Neuronal stem cell (in vitro differentiated cells): ENCODE measurements around the gene EGLN1.

Experiments used
- DNase-seq: peaks from one replicate; pipeline ENCODE4 v3.0.0-alpha.2; 2013; ENCODE audit warnings: low spot score
- H2AFZ ChIP-seq: one replicate; pipeline ENCODE4 v1.6.1; 2013; ENCODE audit warnings: mild to moderate bottlenecking, low read length, inconsistent platforms
- H2AK5ac ChIP-seq: 2 replicates; pipeline ENCODE4 v1.6.1; 2013; ENCODE audit warnings: low read depth, mild to moderate bottlenecking, inconsistent platforms, low read length, moderate library complexity, mixed read lengths
- H2BK120ac ChIP-seq: 2 replicates; pipeline ENCODE4 v1.6.1; 2013; ENCODE audit warnings: low read depth, mild to moderate bottlenecking, inconsistent platforms, low read length, moderate library complexity, mixed read lengths
- H2BK12ac ChIP-seq: one replicate; pipeline ENCODE4 v1.6.1; 2013; ENCODE audit warnings: low read length, inconsistent platforms
- H2BK15ac ChIP-seq: 2 replicates; pipeline ENCODE4 v1.6.1; 2013; ENCODE audit warnings: mild to moderate bottlenecking, low read length, inconsistent platforms, mixed read lengths
- H2BK5ac ChIP-seq: one replicate; pipeline ENCODE4 v1.6.1; 2013; ENCODE audit warnings: inconsistent platforms, mild to moderate bottlenecking, low read length, moderate library complexity
- H3K14ac ChIP-seq: one replicate; pipeline ENCODE4 v1.6.1; 2013; ENCODE audit warnings: low read length, inconsistent platforms
- H3K18ac ChIP-seq: 2 replicates; pipeline ENCODE4 v1.6.1; 2013; ENCODE audit warnings: low read length, inconsistent platforms
- H3K23ac ChIP-seq: 2 replicates; pipeline ENCODE4 v1.6.1; 2013; ENCODE audit warnings: low read depth, mild to moderate bottlenecking, mixed read lengths, low read length, inconsistent platforms; ENCODE audit not compliant: poor library complexity
- H3K27ac ChIP-seq: replicated peaks from 3 replicates; pipeline ENCODE4 v1.5.1; 2013; ENCODE audit warnings: low read length, inconsistent platforms
- H3K27me3 ChIP-seq, 3 experiments: 2 replicates each; pipeline ENCODE4 v1.6.1; 2013; ENCODE audit warnings: low read length in 3 of 3, mild to moderate bottlenecking in 2 of 3, inconsistent platforms in 1 of 3, low read depth in 1 of 3, mixed read lengths in 1 of 3, moderate library complexity in 1 of 3; ENCODE audit not compliant: control insufficient read depth in 3 of 3, insufficient read depth in 3 of 3
- H3K36me3 ChIP-seq, 2 donors: replicated peaks in 1 of 2; 2 replicates each; pipeline ENCODE4 v1.6.1; 2013; ENCODE audit warnings: low read length in 2 of 2; ENCODE audit not compliant: control insufficient read depth in 2 of 2, insufficient read depth in 2 of 2
- H3K4ac ChIP-seq: 2 replicates; pipeline ENCODE4 v1.6.1; 2013; ENCODE audit warnings: inconsistent platforms, mild to moderate bottlenecking, low read length, moderate library complexity
- H3K4me1 ChIP-seq, 2 donors: 1 replicate in 1 of 2; 2 replicates in 1 of 2; pipeline ENCODE4 v1.6.1; 2013; ENCODE audit warnings: low read length in 2 of 2, low read depth in 1 of 2; ENCODE audit not compliant: control insufficient read depth in 2 of 2, insufficient read depth in 1 of 2
- H3K4me2 ChIP-seq: one replicate; pipeline ENCODE4 v1.6.1; 2013; ENCODE audit warnings: mild to moderate bottlenecking, low read length, inconsistent platforms; ENCODE audit not compliant: insufficient read depth, poor library complexity, severe bottlenecking
- H3K4me3 ChIP-seq, 2 donors: 2 replicates each; pipeline ENCODE4 v1.5.1; 2013; ENCODE audit warnings: low read length in 2 of 2, mild to moderate bottlenecking in 2 of 2, inconsistent platforms in 1 of 2, moderate library complexity in 1 of 2
- H3K79me1 ChIP-seq: one replicate; pipeline ENCODE4 v1.6.1; 2013; ENCODE audit warnings: low read depth, mild to moderate bottlenecking, inconsistent platforms, low read length, moderate library complexity
- H3K9ac ChIP-seq: one replicate; pipeline ENCODE4 v1.6.1; 2013; ENCODE audit warnings: mild to moderate bottlenecking, low read depth, low read length, inconsistent platforms; ENCODE audit not compliant: poor library complexity
- H3K9me3 ChIP-seq, 2 donors: replicated peaks in 1 of 2; 2 replicates each; pipeline versions ENCODE3 to v1.6.1; 2013; ENCODE audit warnings: low read length in 2 of 2, mild to moderate bottlenecking in 2 of 2, inconsistent platforms in 1 of 2, low read depth in 1 of 2, mixed read lengths in 1 of 2, moderate library complexity in 1 of 2; ENCODE audit not compliant: control insufficient read depth in 2 of 2, insufficient read depth in 1 of 2
- H4K8ac ChIP-seq: one replicate; pipeline ENCODE4 v1.6.1; 2013; ENCODE audit warnings: low read depth, mild to moderate bottlenecking, inconsistent platforms, low read length, moderate library complexity
- H4K91ac ChIP-seq: one replicate; pipeline ENCODE4 v1.6.1; 2013; ENCODE audit warnings: low read length, low read depth, mild to moderate bottlenecking, inconsistent platforms; ENCODE audit not compliant: poor library complexity
- WGBS, 2 donors: extraction: QIAGEN DNeasy Blood & Tissue Kit; methylation state at CpG; one replicate each; pipeline ENCODE4 v1.1.7; 2013; ENCODE audit warnings: missing lambda C conversion rate in 2 of 2, mixed read lengths in 1 of 2; ENCODE audit not compliant: insufficient read length in 2 of 2, insufficient replicate concordance in 1 of 2; ENCODE audit errors: extremely low coverage in 2 of 2; 5-methylcytosine and 5-hydroxymethylcytosine counted together

The EGLN1 gene

DNA sequence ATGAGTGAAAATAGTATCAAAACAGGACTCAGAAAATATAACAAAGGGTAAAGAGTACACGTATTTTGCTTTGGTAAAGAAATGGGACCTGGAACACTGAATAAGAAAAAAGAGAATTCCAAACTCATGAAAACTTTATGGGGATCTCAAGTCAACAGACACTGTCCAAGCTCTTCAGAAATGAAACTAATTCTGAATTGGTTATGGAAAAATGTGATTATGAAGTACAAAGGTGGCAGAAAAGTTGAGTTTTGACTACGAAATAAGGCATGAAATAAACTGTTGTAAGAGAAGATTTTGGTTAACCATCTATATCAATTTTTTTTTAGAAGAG lies 8.4 kb downstream of the EGLN1 start:
- Histone ChIP-seq H3K4me1 (peaks cover 0 to 5% of the 10 kb centered on the region in 2 donors), H3K27ac (no peak overlapping the region), H3K14ac (no peak overlapping the region), H3K18ac (no peak overlapping the region), H3K4me3 (no peak overlapping the region), H2BK15ac (no peak overlapping the region), H3K36me3 (peaks cover 0 to 24% of the 10 kb centered on the region in 2 donors), H3K9ac (no peak overlapping the region), H4K91ac (no peak overlapping the region), H3K9me3 (no peaks in the 10 kb centered on the region), H2AFZ (no peak overlapping the region), H2BK5ac (no peak overlapping the region), H2BK12ac (no peak overlapping the region), H3K23ac (no peak overlapping the region), H3K4ac (no peak overlapping the region), H3K79me1 (no peaks in the 10 kb centered on the region), H4K8ac (no peak overlapping the region), H2BK120ac (no peak overlapping the region), H3K4me2 (no peak overlapping the region), H3K27me3 (peaks cover 0 to 2% (median 0%) of the 10 kb centered on the region in 3 experiments), H2AK5ac (no peak overlapping the region)
- DNase-seq: no peak
- WGBS, 2 donors: 100% methylated on average over 1 of the region's 2 CpGs; no CpG with 5 or more reads in 1 of the 2 donors

DNA sequence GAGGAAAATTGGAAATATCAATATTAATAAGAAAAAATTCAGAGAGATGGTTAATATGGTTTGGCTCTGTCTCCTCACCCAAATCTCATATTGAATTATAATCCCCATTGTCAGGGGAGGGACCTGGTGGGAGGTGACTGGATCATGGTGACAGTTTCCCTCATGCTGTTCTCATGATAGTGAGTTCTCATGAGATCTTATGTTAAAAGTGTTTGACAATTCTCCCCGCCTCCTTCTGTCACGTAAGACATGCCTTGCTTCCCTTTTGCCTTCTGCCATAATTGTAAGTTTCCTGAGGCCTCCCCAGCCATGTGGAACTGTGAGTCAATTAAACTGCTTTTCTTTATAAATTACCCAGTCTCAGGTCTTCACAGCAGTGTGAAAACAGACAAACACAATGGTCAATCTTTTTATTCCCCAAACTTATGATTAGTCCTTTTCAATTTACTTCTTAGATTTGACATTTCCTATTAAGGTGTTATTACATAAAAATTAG lies 11.0 kb downstream of the EGLN1 start:
- Histone ChIP-seq H4K91ac (no peak overlapping the region), H2AK5ac (no peak overlapping the region), H2BK15ac (no peak overlapping the region), H3K27me3 (no peaks in the 10 kb centered on the region), H3K4ac (no peak overlapping the region), H3K4me3 (no peak overlapping the region), H2BK5ac (no peak overlapping the region), H3K36me3 (peaks cover 0 to 17% of the 10 kb centered on the region in 2 donors), H3K14ac (no peak overlapping the region), H3K4me1 (no peaks in the 10 kb centered on the region), H3K79me1 (no peaks in the 10 kb centered on the region), H3K27ac (no peak overlapping the region), H2AFZ (no peak overlapping the region), H3K9me3 (no peaks in the 10 kb centered on the region), H2BK12ac (no peak overlapping the region), H4K8ac (no peak overlapping the region), H3K4me2 (no peak overlapping the region), H3K18ac (no peak overlapping the region), H3K9ac (no peak overlapping the region), H3K23ac (no peak overlapping the region), H2BK120ac (no peak overlapping the region)
- no CpG with 5 or more reads among the region's 2 CpGs for WGBS, 2 donors
- DNase-seq: no peak

DNA sequence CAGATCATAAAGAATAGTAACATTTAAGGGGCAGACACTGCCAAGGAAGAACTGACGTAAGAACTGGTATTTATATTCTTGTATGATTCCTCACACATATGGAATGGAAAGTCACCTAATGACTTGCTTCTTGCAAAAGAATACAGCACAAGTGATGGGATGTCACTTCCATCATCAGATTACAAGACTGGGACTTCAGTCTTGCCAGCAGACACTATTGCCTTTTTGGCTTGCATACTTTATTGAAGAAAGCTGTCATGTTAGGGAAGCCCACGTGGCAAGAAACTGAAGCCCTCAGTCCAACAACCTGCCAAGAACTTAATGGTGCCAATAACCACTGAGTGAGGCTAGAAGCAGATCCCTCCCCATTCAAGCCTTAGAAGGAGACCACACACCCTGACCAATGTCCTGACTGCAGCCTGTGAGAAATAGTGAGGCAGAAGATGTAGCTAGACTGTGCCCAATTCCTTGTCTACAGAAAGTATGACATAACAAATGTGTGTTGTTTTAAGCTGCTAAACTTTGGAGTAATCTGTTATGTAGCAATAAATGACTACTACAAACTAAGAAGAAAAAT lies 12.0 kb downstream of the EGLN1 start:
- no peak overlapping the region for H3K14ac ChIP-seq
- no peak overlapping the region for H3K4me2 ChIP-seq
- no peaks in the 10 kb centered on the region for H3K79me1 ChIP-seq
- H3K9ac ChIP-seq: no peak overlapping the region
- no peaks in the 10 kb centered on the region for H3K9me3 ChIP-seq
- peaks cover 0 to 17% of the 10 kb centered on the region in 2 donors for H3K36me3 ChIP-seq
- no peak overlapping the region for H2AK5ac ChIP-seq
- no peaks in the 10 kb centered on the region for H3K27me3 ChIP-seq
- no peak overlapping the region for H2BK15ac ChIP-seq
- H2AFZ ChIP-seq: no peak overlapping the region
- no peak overlapping the region for H4K91ac ChIP-seq
- H2BK12ac ChIP-seq: no peak overlapping the region
- no peak overlapping the region for H4K8ac ChIP-seq
- H3K4me1 ChIP-seq: no peaks in the 10 kb centered on the region
- H3K4ac ChIP-seq: no peak overlapping the region
- H2BK5ac ChIP-seq: no peak overlapping the region
- no peak overlapping the region for H3K23ac ChIP-seq
- no peak overlapping the region for H3K27ac ChIP-seq
- no peak for DNase-seq
- WGBS, 2 donors: no CpG with 5 or more reads among the region's 2 CpGs
- H2BK120ac ChIP-seq: no peak overlapping the region
- no peak overlapping the region for H3K4me3 ChIP-seq
- H3K18ac ChIP-seq: no peak overlapping the region

DNA sequence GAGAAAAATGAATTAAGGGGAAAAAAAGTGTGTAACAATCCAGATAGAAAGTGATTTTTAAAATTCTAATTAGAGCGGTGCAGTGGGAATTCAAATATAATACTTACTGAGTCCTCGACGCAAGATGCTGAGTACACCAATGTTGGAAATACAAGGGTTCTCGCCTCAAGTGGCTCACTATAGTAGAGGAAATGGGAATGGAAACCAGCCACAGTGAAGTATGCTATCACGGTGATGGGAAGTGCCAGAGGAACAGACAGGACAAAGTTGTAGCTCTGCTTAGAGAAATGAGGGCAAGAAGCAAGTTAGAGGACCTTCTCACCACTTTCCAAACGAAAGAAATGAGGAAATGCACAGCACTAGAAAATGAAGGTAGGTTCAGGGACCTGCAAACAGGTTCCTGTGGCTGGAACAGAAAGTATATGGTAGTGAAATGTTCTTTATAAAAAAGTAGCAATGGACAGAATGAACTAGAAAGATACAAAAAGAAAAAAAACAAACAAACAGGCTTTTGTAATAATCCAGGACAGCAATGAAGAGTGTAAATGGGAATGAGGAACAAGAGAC lies 13.5 kb downstream of the EGLN1 start:
- H4K91ac ChIP-seq: no peak overlapping the region
- H3K9me3 ChIP-seq: no peaks in the 10 kb centered on the region
- H2BK5ac ChIP-seq: no peak overlapping the region
- H3K36me3 ChIP-seq: peaks cover 0 to 15% of the 10 kb centered on the region in 2 donors
- H2AFZ ChIP-seq: no peak overlapping the region
- no peak overlapping the region for H3K4me2 ChIP-seq
- no peak overlapping the region for H2BK120ac ChIP-seq
- H3K23ac ChIP-seq: no peak overlapping the region
- H4K8ac ChIP-seq: no peak overlapping the region
- H3K4me1 ChIP-seq: no peaks in the 10 kb centered on the region
- H3K4me3 ChIP-seq: no peak overlapping the region
- no peak overlapping the region for H2AK5ac ChIP-seq
- H2BK15ac ChIP-seq: no peak overlapping the region
- H3K4ac ChIP-seq: no peak overlapping the region
- H3K27me3 ChIP-seq: no peaks in the 10 kb centered on the region
- H3K18ac ChIP-seq: no peak overlapping the region
- no peaks in the 10 kb centered on the region for H3K79me1 ChIP-seq
- no CpG with 5 or more reads among the region's 6 CpGs for WGBS, 2 donors
- H3K27ac ChIP-seq: no peak overlapping the region
- H3K9ac ChIP-seq: no peak overlapping the region
- H3K14ac ChIP-seq: no peak overlapping the region
- no peak overlapping the region for H2BK12ac ChIP-seq
- no peak for DNase-seq
